GM12875 (cell line): ENCODE measurements around the gene SLC25A46.
"Not testable (repeated sequence)": the region's sequence is repeated elsewhere in the genome, so short reads cannot be mapped to it uniquely, and the experiment has no call there.

Source experiments
- H3K4me3 ChIP-seq: one replicate; pipeline ENCODE4 v1.5.1; 2011; ENCODE audit warnings: low read depth, low read length, control low read depth
- TF ChIP-seq, protein P1 (sequence below): IDR thresholded peaks from 2 replicates; pipeline ENCODE4 v1.5.1; 2011; ENCODE audit warnings: low read depth, mild to moderate bottlenecking, control low read depth, inconsistent platforms, low read length, moderate library complexity, borderline replicate concordance; ENCODE audit not compliant: insufficient read depth

Gene SLC25A46

DNA sequence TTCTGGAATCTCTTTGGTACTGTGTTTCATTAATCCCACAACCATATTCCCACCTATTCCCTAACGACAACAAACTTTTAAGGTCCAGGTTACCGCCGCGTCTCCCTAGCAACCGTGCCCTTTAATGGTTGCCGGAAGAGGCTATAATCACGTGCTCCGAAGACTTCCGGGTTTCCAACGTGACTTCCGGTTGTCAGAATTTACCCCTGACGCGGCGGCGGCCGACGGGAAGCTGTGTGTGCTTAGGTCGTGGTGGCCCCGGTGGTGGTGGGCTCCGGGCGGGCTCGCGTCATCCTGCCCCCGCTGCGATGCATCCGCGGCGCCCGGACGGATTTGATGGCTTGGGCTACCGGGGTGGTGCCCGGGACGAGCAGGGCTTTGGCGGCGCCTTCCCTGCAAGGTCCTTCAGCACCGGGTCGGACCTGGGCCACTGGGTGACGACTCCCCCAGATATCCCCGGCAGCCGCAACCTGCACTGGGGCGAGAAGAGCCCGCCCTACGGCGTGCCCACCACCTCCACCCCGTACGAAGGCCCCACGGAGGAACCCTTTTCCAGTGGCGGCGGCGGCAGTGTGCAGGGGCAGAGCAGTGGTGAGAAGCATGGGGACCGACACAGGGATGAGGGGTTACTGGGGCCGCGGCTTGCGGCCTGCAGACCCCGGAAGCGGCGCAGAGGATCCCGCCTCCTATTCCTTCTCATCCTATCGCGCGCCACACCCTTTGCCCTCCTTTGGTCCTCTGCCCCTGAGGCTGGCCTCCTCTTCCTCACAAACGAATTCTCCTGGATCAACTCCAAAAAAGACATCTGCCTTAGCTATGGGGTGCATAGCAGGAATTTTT is at the start of gene SLC25A46:
Gene SLC25A46, plus strand, starts transcription at position 196 of the 840 bp plus-strand sequence. Its CDS starts 113 bp downstream, at position 309.
- peak within 1 kb of the TSS; percentile 81 for H3K4me3 ChIP-seq
- TF ChIP-seq, protein P1, sequence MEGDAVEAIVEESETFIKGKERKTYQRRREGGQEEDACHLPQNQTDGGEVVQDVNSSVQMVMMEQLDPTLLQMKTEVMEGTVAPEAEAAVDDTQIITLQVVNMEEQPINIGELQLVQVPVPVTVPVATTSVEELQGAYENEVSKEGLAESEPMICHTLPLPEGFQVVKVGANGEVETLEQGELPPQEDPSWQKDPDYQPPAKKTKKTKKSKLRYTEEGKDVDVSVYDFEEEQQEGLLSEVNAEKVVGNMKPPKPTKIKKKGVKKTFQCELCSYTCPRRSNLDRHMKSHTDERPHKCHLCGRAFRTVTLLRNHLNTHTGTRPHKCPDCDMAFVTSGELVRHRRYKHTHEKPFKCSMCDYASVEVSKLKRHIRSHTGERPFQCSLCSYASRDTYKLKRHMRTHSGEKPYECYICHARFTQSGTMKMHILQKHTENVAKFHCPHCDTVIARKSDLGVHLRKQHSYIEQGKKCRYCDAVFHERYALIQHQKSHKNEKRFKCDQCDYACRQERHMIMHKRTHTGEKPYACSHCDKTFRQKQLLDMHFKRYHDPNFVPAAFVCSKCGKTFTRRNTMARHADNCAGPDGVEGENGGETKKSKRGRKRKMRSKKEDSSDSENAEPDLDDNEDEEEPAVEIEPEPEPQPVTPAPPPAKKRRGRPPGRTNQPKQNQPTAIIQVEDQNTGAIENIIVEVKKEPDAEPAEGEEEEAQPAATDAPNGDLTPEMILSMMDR, result no peak

DNA sequence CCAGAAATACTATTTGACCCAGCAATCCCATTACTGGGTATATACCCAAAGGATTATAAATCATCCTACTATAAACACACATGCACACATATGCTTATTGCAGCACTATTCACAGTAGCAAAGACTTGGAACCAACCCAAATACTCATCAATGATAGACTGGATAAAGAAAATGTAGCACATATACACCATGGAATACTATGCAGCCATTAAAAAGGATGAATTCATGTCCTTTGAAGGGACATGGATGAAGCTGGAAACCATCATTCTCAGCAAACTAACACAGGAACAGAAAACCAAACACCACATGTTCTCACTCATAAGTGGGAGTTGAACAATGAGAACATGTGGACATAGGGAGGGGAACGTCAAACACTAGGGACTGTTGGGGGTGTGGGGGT is 48.2 kb upstream of the SLC25A46 start:
- not testable (repeated sequence) for H3K4me3 ChIP-seq

DNA sequence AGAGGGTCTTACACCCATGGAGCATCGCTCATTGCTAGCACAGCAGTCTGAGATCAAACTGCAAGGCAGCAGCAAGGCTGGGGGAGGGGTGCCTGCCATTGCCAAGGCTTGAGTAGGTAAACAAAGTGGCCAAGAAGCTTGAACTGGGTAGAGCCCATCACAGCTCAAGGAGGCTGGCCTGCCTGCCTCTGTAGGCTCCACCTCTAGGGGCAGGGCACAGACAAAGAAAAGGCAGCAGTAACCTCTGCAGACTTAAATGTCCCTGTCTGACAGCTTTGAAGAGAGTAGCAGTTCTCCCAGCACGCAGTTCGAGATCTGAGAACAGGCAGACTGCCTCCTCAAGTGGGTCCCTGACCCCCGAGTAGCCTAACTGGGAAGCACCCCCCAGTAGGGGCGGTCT is 46.1 kb upstream of the SLC25A46 start:
- H3K4me3 ChIP-seq, result not testable (repeated sequence)

DNA sequence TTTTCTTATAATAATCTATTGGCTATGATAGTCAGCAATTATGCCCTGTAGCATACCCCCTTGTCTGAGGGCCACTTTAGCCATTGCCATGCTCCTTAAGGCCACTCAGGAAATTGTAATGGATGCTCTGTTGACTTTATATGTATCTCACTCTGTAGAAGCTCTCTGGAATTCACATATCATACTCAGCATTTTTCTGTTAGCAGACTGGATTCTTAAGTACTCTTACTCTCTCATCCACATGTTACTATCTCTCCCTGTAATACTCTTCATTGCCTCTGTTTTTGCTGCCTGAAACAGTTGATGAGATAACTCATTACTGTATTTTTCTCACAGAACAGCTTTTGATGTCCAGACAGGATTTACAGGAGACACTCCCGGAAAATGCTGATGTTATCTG is 36.5 kb upstream of the SLC25A46 start:
- no peak overlapping the region for H3K4me3 ChIP-seq

DNA sequence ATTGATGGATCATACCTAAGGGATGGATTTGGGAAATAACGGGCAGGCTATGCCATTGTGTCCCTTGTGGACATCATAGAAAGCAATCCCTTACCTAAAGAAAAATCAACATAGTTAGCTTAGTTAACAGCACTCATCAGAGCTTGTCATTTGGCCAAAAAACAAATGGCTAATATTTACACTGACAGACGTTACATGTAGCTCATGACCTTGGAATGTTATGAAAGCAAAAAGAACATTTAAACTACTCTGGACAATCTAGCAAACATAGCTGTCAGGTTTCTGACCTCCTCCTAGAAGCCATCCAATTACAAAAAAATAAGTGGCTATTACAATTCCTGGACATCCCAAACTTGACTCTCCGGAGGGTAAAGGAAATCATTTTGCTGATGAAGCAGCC is 36.1 kb upstream of the SLC25A46 start:
- TF ChIP-seq, protein P1, result no peak
- H3K4me3 ChIP-seq, result no peak overlapping the region

More for the DNA sequence above, 36.5 kb upstream of the SLC25A46 start:
- TF ChIP-seq, protein P1, result no peak

DNA sequence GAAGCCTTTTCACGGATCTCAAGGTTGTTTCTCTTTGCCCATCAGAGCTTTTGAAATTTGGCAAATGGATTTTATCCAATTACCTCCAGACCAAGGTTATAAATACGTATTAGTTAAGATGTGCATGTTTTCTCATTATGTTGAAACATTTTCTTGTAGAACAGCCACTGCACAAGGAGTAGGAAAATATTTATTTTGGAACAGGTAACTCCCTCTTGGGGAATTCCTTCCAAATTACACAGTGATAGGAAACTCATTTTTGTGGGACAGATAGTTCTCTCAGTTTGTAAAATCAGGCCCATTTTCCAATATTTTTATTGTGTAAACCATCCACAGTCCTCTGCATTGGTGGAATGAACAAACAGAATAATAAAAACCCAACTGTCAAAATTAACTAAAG is 35.3 kb upstream of the SLC25A46 start:
- TF ChIP-seq, protein P1, result no peak
- no peak overlapping the region for H3K4me3 ChIP-seq

DNA sequence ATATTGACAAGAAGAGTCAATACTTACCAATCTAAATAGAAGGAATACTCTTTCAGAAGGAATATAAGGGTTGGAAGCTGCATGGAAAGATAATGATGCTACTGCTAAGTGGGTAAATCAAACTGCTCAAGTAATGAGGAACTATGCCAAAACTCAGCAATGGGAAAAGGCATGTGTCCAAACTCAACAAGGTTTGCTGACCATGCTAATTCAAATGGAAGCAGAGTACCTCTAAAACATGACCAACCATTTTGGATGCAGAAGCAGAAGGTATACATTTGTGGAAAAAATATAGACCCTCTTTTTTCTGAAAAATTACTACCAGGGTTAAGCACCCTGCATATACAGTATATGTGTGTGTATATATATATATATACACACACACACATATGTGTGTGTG is 33.5 kb upstream of the SLC25A46 start:
- TF ChIP-seq, protein P1, result no peak
- H3K4me3 ChIP-seq, result no peak overlapping the region

DNA sequence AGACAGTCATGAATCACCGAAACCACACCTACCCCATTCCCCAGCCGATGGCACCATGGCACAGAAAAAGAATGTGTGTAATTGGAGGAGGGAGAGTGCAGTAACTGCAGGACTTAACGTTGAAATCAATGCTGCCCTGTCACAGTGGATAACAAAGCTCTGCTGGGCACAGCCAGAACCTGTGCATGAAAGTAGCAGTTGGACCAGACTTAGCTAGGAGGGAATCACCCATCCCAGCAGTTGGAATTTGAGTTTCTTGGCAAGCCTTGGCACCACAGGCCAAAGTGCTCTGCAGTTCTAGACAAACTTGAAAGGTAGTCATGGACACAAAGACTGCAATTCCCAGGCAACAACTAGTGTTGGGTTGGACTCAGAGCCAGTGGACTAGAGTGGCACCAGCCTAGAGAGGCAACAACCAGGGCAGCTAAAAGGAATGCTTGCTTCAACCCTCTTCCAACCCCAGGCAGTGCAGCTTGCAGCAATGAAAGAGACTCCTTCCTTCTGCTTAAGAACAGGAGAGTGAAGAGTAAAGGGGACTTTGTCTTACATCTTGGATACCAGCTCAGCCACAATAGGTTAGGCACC is 31.5 kb upstream of the SLC25A46 start:
- TF ChIP-seq, protein P1, result no peak
- no peak overlapping the region for H3K4me3 ChIP-seq
